HG03159 (cell line): ENCODE data around the gene FILIP1.

Experiments
- ATAC-seq: cut with Tn5 transposase; IDR thresholded peaks from one replicate; pipeline ENCODE4 v1.9.1; 2021; ENCODE audit warnings: mild to moderate bottlenecking, moderate library complexity; ENCODE audit not compliant: unreplicated experiment

Gene FILIP1

GRCh38 chr6:75497994-75498393 is 4.4 kb upstream of the FILIP1 start:
- ATAC-seq, result no peak

- ATAC-seq, result no peak
Observed at GRCh38 chr6:75495011-75495410, 1.4 kb upstream of the FILIP1 start.

- ATAC-seq, result no peak
Observed at GRCh38 chr6:75494290-75494689, 690 bp upstream of the FILIP1 start.

GRCh38 chr6:75492386-75493153 is 1.0 kb downstream of the FILIP1 start:
- ATAC-seq, result no peak

GRCh38 chr6:75491291-75491690 is 2.3 kb downstream of the FILIP1 start:
- no peak for ATAC-seq

- no peak for ATAC-seq
Observed at GRCh38 chr6:75490706-75491105, 2.9 kb downstream of the FILIP1 start.

- ATAC-seq, result no peak
Observed at GRCh38 chr6:75489025-75489424, 4.6 kb downstream of the FILIP1 start.

- no peak for ATAC-seq
Observed at GRCh38 chr6:75488033-75488432, 5.6 kb downstream of the FILIP1 start.

- ATAC-seq, result no peak
Observed at GRCh38 chr6:75486850-75487518, 6.6 kb downstream of the FILIP1 start.

- ATAC-seq, result peak; percentile 95
Observed at GRCh38 chr6:75484535-75484934, 9.1 kb downstream of the FILIP1 start.

GRCh38 chr6:75483136-75483952 is 10.3 kb downstream of the FILIP1 start:
- no peak for ATAC-seq

GRCh38 chr6:75481936-75482593 is 11.5 kb downstream of the FILIP1 start:
- no peak for ATAC-seq

- ATAC-seq, result no peak
Observed at GRCh38 chr6:75481394-75481793, 12.2 kb downstream of the FILIP1 start.

- no peak for ATAC-seq
Observed at GRCh38 chr6:75480425-75480824, 13.2 kb downstream of the FILIP1 start.

GRCh38 chr6:75479712-75480111 is 13.9 kb downstream of the FILIP1 start:
- ATAC-seq, result no peak

- no peak for ATAC-seq
Observed at GRCh38 chr6:75478929-75479328, 14.7 kb downstream of the FILIP1 start.

GRCh38 chr6:75472885-75473284 is 20.7 kb downstream of the FILIP1 start:
- ATAC-seq, result peak; percentile 82

- ATAC-seq, result no peak
Observed at GRCh38 chr6:75467966-75468365, 25.6 kb downstream of the FILIP1 start.

GRCh38 chr6:75467284-75467683 is 26.3 kb downstream of the FILIP1 start:
- no peak for ATAC-seq

- ATAC-seq, result no peak
Observed at GRCh38 chr6:75466636-75467035, 27.0 kb downstream of the FILIP1 start.

- ATAC-seq, result no peak
Observed at GRCh38 chr6:75463908-75464307, 29.7 kb downstream of the FILIP1 start.
